Stimulated activated CD4-positive, alpha-beta T cell treated with anti-CD3 and anti-CD28 coated beads, Interleukin-15, amount 100 ng/mL, for 48 hours (primary cell): ENCODE measurements around the gene PRKCA.
"Not testable (repeated sequence)": the region's sequence is repeated elsewhere in the genome, so short reads cannot be mapped to it uniquely, and the experiment has no call there.

ENCODE experiments used
- DNase-seq, 2 donors: peaks; one replicate each; pipeline ENCODE4 v3.0.0-alpha.2; 2020; ENCODE audit warnings: low read depth in 2 of 2

The PRKCA gene

DNA sequence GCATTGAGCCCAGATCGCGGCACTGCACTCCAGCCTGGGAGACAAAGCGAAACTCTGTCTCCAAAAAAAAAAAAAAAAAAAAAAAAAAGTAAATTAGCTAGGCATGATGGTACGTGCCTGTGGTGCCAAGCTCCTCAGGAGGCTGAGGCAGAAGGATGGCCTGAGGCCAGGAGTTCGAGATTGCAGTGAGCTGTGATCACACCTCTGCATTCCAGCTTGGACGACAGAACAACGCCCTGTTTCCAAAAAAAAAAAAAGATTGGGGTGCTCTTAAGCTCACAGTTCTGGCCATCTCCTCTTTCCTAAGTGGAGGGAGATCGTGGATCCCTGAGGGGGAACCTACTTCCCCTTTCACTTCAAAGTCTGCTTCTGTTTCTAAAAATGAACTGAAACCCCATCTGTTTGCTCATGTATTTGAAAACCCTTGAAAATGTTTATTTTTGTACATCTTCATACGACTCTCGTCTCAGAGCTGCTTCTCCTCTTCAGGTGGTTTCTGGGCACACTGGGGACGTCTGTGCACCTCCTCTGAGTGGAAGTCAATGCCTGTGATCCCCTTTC, 138.8 kb downstream of the PRKCA start:
- DNase-seq = no peak

DNA sequence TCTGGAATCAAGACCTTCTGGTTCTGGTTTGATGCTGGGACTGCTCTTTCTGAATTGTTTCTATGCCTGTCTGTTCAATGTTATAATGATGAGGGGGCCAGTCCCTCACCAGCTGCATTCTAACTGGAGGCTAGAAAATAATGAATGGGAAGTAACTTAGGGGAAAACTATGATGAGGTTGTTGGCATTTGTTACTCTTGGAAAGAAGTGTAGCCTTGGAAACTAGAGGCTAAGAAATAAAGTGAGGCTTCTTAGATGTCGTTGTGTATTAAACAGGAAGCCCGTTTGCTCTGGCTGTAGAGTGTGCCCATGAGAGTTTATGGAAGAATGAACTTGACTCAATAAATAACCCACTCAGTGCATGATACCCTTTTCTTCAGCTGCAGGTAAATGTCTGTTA, 140.8 kb downstream of the PRKCA start:
- no peak for DNase-seq

DNA sequence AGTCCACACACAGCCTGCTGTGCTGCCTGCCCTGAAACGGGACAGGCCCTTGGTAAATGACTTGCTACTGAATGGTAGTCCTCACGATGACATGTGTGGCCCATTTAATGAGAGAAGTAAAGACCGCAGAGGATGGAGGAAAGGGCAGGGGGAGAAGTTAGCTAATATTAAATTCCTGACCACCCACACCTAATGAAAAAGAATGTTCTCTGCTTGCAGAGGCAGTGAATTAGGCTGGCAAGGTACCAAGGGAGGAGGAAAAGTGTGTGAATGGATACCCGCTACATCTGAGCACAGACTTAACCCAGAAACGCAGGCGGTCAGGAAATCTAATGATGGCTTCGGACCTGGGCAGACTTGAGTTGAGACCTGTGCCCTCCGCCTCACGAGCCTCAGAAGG, 141.2 kb downstream of the PRKCA start:
- no peak for DNase-seq

DNA sequence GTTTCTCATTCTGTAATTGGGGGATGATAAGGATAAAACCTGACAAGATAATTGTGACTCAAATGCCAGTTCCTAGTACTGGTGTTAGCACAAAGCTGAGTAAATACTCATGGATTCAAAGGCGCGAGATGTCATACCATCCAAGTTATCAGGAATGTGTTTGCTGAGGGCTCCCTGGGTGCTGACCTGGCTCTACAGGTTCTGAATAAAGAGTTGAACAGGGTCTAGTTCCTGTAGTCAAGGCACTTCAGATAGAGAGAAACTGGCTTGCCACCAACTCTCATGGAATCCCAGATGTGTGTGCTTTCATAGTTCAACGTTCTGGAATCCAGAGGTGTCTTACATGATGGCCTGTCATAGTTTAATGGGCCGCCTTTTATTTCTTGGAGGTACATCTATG, 141.6 kb downstream of the PRKCA start:
- no peak for DNase-seq

DNA sequence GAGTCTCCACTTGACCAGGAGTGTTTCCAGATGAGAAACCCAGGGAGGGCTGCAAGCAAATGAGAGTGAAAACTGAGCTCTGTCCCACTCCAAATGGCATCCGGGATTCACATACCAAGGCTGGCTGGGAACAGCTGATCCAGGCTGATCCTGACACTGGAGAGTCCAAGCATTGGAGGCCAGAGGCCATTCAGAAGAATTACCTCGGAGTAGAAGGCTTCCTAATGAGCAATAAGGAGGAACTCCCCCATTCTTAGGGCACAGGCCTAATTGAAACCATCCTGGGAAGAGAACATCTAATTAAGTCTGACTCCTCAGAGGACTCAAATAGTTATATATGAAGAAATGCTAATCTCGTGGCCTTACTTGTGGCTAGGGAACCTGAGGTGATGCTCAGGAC, 142.8 kb downstream of the PRKCA start:
- no peak for DNase-seq

DNA sequence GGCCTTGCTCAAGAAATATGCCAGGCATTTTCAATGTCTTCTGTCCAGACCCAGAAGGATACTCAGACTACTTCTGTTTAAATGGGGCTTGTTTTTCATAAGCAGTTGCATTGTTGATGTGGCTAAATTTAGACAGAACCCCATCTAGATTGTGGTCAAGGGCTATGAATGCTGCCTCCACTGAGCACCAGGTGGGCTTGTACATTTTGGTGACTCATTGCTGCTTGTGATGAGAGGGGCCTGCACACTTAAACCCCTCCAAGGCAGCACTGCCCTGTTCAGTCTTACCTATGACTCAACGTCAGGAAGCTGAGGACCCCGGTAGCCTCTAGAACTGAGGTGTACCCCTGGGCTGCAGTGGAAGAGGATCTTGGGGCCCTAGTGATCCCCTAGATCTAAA, 144.0 kb downstream of the PRKCA start:
- no peak for DNase-seq

DNA sequence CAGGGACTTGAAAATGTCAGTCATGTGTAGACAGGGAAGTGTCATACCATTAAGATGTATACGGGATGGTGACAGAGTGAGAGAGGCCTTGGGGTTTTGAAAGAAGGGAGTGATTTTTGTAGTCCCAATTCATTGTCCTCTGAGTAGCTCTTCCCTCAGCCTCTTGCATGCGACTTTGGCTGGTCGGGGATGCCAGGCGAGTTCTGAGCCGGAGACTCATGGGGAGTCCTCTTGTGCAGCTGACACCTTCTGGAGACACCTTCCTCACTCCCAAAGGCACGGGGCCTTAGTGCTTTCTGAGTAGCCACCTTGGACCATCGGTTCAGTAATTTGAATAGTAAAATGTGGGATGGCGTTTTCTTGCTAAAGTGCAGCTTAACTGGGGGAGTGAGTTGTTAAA, 144.7 kb downstream of the PRKCA start:
- no peak for DNase-seq

DNA sequence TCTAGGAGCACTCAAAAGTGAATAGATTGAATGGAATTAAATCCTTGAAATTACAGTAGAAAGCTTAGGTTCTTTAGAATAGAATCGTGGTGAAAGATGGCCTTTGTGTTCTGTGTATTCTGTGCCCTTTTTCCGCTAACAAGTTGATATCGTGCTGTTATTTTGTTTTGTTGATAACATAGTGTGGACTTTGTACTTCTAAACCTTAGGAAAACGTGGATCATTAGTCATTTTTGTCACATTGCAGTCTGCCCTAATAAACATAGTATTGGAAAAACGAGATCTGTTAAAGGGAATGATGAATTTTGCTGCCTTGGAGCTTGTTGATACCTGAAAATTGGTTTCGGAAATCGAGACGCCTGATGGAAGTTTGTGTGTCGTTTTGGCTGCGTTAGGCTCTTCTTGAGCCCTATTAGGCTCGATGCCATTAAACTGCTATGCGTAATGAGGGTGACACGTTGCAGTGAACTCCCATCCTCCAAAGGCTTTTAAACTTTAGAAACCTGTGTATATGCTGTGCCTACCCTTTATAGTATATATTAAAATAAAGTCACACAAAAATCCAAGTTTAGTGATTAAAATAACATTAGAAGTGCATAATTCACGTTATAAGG, 145.7 kb downstream of the PRKCA start:
- no peak for DNase-seq

DNA sequence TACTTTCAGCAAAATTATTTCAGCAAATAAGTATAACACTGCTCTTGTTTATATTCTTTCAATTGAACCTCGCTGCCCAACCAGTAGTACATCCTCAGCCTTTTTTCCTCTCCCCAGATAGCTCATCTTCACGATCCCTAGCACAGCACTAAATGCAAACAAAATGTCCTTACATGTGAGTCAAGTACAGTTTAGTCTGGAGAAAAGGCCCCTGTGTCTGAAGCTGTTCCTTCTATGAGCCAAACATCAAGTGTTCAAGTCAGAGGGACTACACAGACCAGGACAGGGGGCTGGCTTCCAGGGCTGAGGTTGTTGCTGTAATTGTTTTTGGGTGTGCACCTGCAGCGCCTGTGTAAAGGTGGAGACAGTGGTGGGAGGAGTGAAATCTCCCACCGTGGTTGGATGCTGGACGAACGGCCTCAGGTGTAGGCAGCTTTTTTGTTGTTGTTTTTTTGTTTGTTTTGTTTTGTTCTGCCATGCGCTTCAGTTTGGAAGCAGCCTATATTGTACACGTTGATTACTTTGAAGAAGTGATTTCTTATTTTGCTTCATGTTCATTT, 147.1 kb downstream of the PRKCA start:
- DNase-seq = no peak

DNA sequence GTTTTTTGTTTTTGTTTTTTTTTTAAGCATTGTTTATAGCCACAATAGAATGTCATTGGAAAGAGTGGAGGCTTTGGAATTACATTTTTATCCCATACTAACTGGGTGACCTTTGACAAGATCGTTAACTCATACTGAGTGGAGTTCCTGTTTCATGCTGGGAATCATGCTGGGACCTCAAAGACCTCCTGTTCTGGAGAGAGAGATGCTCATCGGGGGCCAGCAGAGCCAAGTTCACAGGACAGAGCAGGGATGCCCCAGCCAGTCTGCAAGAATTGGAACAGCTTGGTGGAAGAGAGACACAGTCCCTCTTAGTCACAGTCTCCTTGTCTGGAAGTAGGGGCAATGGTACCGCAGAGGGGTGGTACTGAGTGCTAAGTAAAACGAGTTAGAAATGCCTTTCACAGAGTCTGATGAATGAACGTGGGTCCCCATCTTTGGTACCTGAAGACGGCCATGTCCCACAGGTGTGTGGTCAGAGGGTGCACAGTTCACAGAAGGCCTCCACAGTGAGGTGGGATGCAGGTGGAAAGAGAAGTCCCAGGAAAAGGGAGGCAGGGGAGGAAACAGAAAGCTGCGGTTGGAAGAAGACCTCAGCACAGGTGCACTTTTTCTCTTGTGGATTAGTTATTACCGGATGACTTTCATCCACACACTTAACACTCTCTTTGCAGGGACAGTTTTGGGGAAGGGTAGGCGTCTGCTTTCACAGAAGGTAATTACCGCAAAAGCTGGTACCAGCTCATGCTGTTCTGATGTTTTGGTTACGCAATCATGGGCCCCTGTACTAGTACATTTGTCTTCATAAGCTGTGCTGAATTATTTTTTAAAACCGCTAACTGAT, 147.8 kb downstream of the PRKCA start:
- DNase-seq = no peak

DNA sequence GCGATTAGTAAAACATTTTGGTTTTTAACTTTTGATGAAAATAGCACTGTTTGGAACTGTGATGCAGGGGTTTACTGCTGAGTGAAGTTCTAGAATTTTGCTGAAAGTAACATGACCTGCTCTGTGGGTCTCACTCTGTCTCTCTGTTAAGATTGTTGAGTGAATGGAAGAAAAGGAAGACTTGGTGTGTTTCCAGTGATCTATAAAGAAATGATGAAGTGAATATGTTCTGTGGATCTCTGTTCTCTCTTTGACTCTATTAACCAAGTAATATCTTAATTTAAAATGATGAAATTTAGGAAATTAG, 148.4 kb downstream of the PRKCA start:
- DNase-seq = no peak

DNA sequence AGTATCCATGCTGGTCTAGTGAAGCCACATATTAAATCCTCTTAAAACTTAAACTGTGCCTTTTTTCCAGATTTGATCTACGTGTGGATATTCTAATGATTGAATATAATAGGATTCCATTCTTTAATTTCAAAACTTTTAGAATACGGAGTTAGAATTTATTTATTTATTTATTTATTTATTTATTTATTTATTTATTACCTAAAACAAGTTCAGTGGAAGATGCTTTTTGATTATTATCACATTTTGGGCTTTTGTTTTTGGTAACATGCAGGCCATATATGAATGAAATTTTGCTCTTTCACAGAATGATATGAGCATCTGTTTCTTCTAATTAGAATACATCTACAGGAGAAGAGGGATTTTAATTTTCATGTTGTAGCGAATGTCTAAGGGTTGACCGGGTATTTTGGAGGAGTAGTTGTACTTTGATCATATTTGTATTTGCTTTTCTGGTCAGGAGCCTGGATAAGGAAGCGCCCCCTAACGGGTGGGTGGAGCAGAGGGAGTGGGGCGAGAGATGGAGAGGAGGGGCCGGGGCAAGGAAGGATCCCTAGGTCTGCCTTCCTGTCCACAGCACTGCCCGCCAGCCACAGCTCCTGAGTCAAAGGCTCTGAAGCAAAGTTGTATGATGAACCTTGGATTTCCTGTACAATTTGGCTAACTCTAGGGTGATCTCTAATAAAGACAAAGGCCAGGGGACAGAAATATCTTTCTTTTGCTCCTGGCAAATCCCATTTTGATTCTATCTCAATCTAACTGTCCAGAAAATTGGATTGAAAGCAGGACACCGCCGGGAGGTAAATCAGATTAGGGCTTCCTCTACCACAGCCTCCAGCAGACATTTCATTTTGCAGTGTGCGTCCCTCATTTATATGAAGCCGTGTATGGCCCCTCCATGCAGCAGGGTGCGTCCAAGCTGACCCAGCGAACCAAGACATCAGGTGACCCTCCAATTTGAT, 149.1 kb downstream of the PRKCA start:
- DNase-seq = no peak

DNA sequence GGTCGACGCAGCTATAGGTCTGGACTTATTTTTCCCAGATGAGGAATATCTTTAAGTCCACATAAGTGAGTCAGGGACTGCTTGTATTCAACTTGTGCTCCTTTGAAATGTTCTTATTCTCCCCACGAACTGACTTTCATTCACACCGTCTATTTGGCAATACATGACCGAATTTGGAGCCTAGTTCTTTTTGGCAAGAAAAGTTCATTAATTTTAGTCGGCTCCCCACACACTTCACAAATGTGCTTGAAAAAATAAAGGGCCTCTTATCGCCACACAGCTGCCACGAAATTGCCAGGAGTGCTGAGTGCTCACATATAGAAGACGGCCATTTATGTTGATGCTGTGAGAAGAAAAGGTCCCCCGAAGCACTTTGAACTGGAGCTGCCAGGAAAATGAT, 152.6 kb downstream of the PRKCA start:
- DNase-seq = no peak

DNA sequence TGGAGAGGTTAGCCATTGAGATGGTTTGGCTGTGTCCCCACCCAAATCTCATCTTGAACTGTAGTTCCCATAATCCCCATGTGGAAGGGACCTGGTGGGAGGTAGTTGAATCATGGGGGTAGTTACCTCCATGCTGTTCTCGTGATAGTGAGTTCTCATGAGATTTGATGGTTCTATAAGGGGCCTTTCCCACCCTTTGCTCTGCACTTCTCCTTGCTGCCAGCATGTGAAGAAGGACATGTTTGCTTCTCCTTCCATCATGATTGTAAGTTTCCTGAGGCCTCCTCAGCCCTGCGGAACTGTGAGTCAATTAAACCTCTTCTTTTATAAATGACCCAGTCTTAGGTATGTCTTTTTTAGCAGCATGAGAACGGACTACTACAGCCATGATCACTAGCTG, 155.1 kb downstream of the PRKCA start:
- DNase-seq = not testable (repeated sequence)

DNA sequence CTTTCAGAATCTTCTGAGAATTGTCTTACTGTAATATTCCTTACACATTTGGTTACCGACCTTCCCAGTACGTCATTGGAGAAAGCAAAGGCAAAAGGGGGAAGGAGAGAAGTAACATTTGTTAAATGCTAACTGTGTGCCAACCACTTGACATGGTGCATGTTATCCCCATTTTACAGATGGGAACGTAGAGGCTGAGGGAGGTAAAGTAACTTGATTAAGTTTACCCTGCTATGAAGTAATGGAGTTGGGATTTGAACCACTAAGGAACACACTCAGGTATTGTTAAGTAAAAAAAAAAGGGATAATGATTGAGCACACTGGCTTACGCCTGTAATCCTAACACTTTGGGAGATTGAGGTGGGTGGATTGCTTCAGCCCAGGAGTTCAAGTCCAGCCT, 156.4 kb downstream of the PRKCA start:
- DNase-seq = no peak

DNA sequence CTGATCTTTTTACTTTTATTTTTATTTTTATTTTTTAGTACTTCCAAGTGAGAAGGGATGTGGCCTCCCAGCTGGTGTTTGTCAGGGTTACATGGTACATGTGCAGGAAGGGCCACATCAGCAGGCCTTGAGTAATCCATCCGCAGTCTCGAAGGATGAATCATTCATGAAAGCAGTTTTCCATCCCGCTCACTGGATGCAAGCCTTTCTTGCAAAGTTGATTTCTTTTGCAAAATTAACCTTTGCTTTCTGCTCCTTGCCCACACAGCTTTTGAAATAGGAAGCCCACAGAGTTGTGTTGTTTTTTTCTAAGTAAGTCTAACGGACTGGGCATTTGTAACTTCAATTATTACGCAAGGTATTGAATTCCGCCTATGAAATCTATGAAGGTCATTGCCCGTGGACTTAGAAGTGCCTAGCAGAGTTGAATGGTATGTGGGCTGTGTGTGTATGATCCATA, 157.4 kb downstream of the PRKCA start:
- DNase-seq = peak in 1 of 2 donors; percentile 18

DNA sequence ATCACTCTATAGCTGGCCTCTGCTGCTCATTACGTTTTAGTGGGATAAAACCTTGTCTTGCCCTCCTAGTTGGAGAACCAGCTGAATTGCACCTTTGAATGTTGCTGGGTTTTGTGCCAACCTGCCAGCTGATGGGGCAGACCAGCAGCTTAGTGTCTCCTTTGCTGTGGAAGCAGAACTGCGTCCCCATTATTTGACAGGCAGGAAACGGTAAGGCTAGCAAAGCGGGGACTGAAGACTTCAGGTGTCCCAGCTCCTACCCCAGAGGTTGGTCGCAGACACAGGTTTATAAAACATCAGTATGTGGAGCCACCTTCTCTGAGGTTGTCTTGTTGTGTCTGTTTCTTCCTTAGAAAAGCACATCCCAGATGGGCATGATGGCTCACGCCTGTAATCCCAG, 158.1 kb downstream of the PRKCA start:
- no peak for DNase-seq

DNA sequence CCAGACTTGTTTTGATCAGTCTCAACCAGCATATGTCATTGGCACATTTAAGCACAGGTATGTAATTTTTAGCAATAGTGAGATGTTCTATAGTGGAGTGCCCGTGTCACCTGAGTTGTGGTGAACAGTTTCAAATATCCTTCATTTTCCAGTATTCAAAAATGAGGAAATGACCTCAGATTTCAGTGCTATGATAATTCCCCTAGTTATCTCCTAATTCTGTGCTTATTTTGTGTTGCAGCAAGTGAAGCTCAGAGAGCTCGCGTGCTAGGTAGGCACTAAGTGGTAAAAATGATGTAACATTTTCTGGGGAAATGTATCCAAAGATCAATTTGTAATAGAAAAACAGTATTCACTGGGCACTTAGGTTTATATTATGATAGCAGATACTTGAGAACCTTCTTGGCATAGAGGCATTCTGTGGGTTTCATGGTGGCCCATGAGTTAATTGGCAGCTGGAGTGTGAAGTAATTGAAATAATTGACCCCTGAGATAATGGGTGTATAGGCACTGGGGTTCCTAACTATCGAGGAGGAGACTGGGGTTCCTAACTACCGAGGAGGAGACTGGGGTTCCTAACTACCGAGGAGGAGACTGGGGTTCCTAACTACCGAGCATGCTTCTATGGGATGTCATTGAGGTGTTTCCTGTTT, 159.1 kb downstream of the PRKCA start:
- DNase-seq = no peak

DNA sequence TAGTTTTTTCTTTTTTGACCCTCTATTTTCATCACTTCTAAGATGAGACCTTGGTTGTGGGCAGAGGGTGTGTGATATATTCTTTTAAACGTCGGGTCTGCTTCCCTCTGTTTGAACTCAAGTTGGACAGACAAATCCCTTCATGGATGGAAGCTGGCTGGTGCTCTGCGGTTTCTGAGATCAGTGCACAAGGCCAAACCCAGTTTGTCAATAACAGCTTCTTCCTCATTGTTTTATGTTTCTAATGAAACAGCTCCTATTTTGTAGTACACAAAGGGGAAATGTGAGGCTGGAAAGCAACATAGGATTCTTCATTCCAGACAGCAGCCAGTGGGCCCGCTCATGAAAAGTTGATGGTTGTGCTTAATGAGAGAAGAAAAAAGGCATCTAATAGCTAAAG, 159.6 kb downstream of the PRKCA start:
- no peak for DNase-seq

DNA sequence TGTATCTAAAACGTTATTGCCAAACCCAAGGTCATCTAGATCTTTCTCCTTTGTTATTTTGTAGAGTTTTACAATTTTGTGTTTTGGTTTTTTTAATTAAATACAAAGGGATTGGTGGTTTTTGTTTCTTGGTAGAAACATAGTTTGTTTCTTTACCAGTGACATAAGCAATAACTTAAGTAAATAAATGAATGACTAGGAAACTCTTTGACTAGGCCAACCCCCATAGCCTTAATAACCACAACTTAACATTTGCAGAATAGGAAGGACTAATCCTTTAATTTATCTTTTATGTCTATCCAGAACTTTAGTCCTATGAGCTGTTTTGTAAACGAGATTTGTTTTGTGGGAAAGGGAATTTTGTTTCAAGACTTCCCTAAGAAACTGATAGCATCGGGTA, 162.5 kb downstream of the PRKCA start:
- no peak for DNase-seq

DNA sequence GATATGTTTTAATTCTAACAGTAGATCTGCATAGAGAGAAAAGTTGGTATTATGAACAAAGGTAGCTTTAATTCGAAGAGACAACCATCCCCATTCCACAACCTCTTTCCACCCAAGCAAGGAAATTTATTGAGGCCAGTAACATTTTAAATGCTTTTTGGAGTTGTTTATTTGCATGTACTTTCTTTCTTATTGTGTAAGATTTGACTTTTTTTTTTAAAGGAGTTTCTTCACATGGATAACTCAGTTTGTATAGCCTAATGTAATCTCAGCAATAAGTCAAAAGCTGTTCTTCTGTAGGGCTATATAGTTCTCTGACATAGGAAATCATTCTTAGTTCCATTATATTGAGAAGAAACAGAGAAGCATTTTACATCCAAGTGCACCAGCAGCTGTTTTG, 163.3 kb downstream of the PRKCA start:
- no peak for DNase-seq
